DOHH2 (cell line): ENCODE data around the gene HNRNPM.
"Not testable (repeated sequence)": the region's sequence is repeated elsewhere in the genome, so short reads cannot be mapped to it uniquely, and the experiment has no call there.

Experiments used
- H3F3A ChIP-seq: fragments of 200-600 bp; sonication (generic), shearing (Covaris generic); 2 replicates; pipeline ENCODE4 v1.6.0; 2016; ENCODE audit warnings: antibody characterized with exemption, mild to moderate bottlenecking; ENCODE audit not compliant: control insufficient read depth, insufficient read depth
- H3K27ac ChIP-seq: fragments of 200-600 bp; sonication (generic); 2 replicates; pipeline ENCODE4 v1.5.1; 2014; ENCODE audit warnings: low read depth, mild to moderate bottlenecking, low read length, moderate library complexity
- H3K27me3 ChIP-seq: fragments of 200-600 bp; sonication (generic); 2 replicates; pipeline ENCODE4 v1.6.1; 2014; ENCODE audit warnings: mild to moderate bottlenecking, low read length, mixed read lengths; ENCODE audit not compliant: control insufficient read depth
- H3K36me3 ChIP-seq: fragments of 200-600 bp; sonication (generic); 2 replicates; pipeline ENCODE4 v1.6.1; 2014; ENCODE audit warnings: mild to moderate bottlenecking, low read length, moderate library complexity, mixed read lengths; ENCODE audit not compliant: control insufficient read depth
- H3K4me1 ChIP-seq: fragments of 200-600 bp; sonication (generic); 2 replicates; pipeline ENCODE4 v1.6.1; 2014; ENCODE audit warnings: mild to moderate bottlenecking, low read length, mixed read lengths; ENCODE audit not compliant: control insufficient read depth
- H3K4me2 ChIP-seq: fragments of 200-600 bp; sonication (generic); 2 replicates; pipeline ENCODE4 v1.6.0; 2014; ENCODE audit warnings: mild to moderate bottlenecking, low read length, moderate library complexity
- H3K4me3 ChIP-seq: fragments of 200-600 bp; sonication (generic); 2 replicates; pipeline ENCODE4 v1.5.1; 2014; ENCODE audit warnings: mild to moderate bottlenecking, low read length, mixed read lengths
- H3K79me2 ChIP-seq: fragments of 200-600 bp; sonication (generic); 2 replicates; pipeline ENCODE4 v1.6.1; 2014; ENCODE audit warnings: mild to moderate bottlenecking, low read length, mixed read lengths; ENCODE audit not compliant: control insufficient read depth
- H3K9me2 ChIP-seq: fragments of 200-600 bp; sonication (generic); replicated peaks from 2 replicates; pipeline ENCODE4 v1.6.1; 2014; ENCODE audit warnings: mild to moderate bottlenecking, low read length, mixed read lengths; ENCODE audit not compliant: control insufficient read depth
- H3K9me3 ChIP-seq: fragments of 200-600 bp; sonication (generic); 2 replicates; pipeline ENCODE4 v1.6.1; 2014; ENCODE audit warnings: antibody characterized with exemption, low read length, mixed read lengths; ENCODE audit not compliant: control insufficient read depth, insufficient read depth
- H4K20me1 ChIP-seq: fragments of 200-600 bp; sonication (generic); 2 replicates; pipeline ENCODE4 v1.6.0; 2014; ENCODE audit warnings: low read depth, mild to moderate bottlenecking, antibody characterized with exemption, low read length, moderate library complexity; ENCODE audit not compliant: control insufficient read depth, insufficient read depth
- EZH2phosphoT487 ChIP-seq: fragments of 200-600 bp; sonication (generic); IDR thresholded peaks from 2 replicates; pipeline ENCODE4 v1.6.1; 2017; ENCODE audit warnings: borderline replicate concordance, mild to moderate bottlenecking, antibody characterized with exemption, low read length, moderate library complexity, mixed read lengths
- TF ChIP-seq, protein P1 (sequence below): fragments of 200-600 bp; sonication (generic); IDR thresholded peaks from one replicate; pipeline ENCODE4 v1.5.1; 2014; ENCODE audit warnings: antibody characterized with exemption, mild to moderate bottlenecking, low read depth, low read length; ENCODE audit not compliant: poor library complexity, severe bottlenecking

HNRNPM gene

GRCh38 chr19:8403098-8403819 lies 41.5 kb upstream of the HNRNPM start:
- Histone ChIP-seq H3K4me3 (no peak overlapping the region), H3K9me3 (no peaks in the 10 kb centered on the region), H3K9me2 (no peaks in the 10 kb centered on the region), H3K79me2 (peaks cover 2% of the 10 kb centered on the region; the same call in 1 of the 2 replicates), H3K4me2 (no peak overlapping the region), H3K4me1 (no peaks in the 10 kb centered on the region), H3K36me3 (peaks cover 4% of the 10 kb centered on the region; the same call in 1 of the 2 replicates), H4K20me1 (no peaks in the 10 kb centered on the region), H3K27ac (no peak overlapping the region), H3F3A (no peaks in the 10 kb centered on the region), H3K27me3 (no peaks in the 10 kb centered on the region)
- TF ChIP-seq, protein P1, sequence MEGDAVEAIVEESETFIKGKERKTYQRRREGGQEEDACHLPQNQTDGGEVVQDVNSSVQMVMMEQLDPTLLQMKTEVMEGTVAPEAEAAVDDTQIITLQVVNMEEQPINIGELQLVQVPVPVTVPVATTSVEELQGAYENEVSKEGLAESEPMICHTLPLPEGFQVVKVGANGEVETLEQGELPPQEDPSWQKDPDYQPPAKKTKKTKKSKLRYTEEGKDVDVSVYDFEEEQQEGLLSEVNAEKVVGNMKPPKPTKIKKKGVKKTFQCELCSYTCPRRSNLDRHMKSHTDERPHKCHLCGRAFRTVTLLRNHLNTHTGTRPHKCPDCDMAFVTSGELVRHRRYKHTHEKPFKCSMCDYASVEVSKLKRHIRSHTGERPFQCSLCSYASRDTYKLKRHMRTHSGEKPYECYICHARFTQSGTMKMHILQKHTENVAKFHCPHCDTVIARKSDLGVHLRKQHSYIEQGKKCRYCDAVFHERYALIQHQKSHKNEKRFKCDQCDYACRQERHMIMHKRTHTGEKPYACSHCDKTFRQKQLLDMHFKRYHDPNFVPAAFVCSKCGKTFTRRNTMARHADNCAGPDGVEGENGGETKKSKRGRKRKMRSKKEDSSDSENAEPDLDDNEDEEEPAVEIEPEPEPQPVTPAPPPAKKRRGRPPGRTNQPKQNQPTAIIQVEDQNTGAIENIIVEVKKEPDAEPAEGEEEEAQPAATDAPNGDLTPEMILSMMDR: no peak
- no peak for TF ChIP-seq EZH2phosphoT487

GRCh38 chr19:8403820-8404109 lies 41.0 kb upstream of the HNRNPM start:
- Histone ChIP-seq H3K27ac (no peak overlapping the region), H4K20me1 (no peaks in the 10 kb centered on the region), H3K27me3 (no peaks in the 10 kb centered on the region), H3K4me1 (no peaks in the 10 kb centered on the region), H3F3A (no peaks in the 10 kb centered on the region), H3K4me3 (no peak overlapping the region), H3K9me3 (no peaks in the 10 kb centered on the region), H3K36me3 (peaks cover 4% of the 10 kb centered on the region; the same call in 1 of the 2 replicates), H3K79me2 (no peaks in the 10 kb centered on the region), H3K4me2 (no peak overlapping the region), H3K9me2 (no peaks in the 10 kb centered on the region)
- TF ChIP-seq, protein P1: no peak
- no peak for TF ChIP-seq EZH2phosphoT487

- H3K79me2 ChIP-seq: no peaks in the 10 kb centered on the region
- TF ChIP-seq, protein P1: no peak
- TF ChIP-seq EZH2phosphoT487: no peak
- H3K4me1 ChIP-seq: no peaks in the 10 kb centered on the region
- no peaks in the 10 kb centered on the region for H3K9me3 ChIP-seq
- no peaks in the 10 kb centered on the region for H3K27me3 ChIP-seq
- H3K9me2 ChIP-seq: no peaks in the 10 kb centered on the region
- no peak overlapping the region for H3K4me3 ChIP-seq
- H3K36me3 ChIP-seq: peaks cover 4% of the 10 kb centered on the region; the same call in 1 of the 2 replicates
- no peak overlapping the region for H3K4me2 ChIP-seq
- H3K27ac ChIP-seq: no peak overlapping the region
- H4K20me1 ChIP-seq: no peaks in the 10 kb centered on the region
- no peaks in the 10 kb centered on the region for H3F3A ChIP-seq
Observed at GRCh38 chr19:8404391-8405151, 40.2 kb upstream of the HNRNPM start.

DNA sequence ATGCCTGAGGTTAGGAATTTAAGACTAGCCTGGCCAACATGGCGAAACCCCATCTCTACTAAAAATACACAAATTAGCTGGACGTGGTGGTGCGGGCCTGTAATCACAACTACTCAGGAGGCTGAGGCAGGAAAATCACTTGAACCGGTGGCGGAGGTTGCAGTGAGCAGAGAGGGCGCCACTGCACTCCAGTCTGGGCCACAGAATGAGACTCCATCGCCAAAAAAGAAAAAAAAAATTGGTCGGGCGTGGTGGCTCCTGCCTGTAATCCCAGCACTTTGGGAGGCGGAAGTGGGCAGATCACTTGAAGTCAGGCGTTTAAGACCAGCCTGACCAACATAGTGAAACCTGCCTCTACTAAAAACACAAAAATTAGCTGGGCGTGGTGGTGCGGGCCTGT lies 34.1 kb upstream of the HNRNPM start:
- not testable (repeated sequence) for H3K79me2 ChIP-seq, H3K4me3 ChIP-seq, H3K4me2 ChIP-seq, H3K9me3 ChIP-seq, H3K9me2 ChIP-seq, H3K27ac ChIP-seq, H3K27me3 ChIP-seq, H4K20me1 ChIP-seq, H3K36me3 ChIP-seq, H3F3A ChIP-seq
- peaks cover 11% of the 10 kb centered on the region for H3K4me1 ChIP-seq
